HG02870 (cell line): Measurements from ENCODE around the gene PTPRT.

Experiments used
- ATAC-seq: cut with Tn5 transposase; IDR thresholded peaks from one replicate; pipeline ENCODE4 v1.9.1; 2021; ENCODE audit warnings: mild to moderate bottlenecking, moderate library complexity; ENCODE audit not compliant: unreplicated experiment

Gene PTPRT

GRCh38 chr20:42846784-42847490 is 342.8 kb downstream of the PTPRT start:
- ATAC-seq: no peak

GRCh38 chr20:42844751-42845150 is 345.0 kb downstream of the PTPRT start:
- no peak for ATAC-seq

- ATAC-seq: no peak
Measured at GRCh38 chr20:42837456-42837855, 352.2 kb downstream of the PTPRT start.

DNA sequence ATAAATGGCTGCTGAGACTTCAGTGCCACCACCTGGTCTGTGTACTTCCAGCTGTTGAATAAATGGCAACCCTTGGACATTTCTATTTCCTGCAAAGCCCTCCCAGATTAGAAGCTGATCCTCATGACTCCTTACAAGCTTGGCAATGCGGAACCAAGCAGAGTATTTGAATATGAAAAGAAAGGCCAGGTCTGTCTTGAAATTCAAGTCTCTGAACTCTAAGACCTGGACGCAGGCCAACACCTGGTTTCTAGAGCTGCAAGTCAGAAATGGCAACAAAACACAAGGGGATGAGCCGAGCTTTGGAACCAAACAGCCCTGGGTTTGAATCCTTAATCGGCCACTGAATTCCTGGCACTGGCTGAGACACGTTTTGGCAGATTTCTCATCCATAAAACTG is 353.4 kb downstream of the PTPRT start:
- ATAC-seq: no peak

DNA sequence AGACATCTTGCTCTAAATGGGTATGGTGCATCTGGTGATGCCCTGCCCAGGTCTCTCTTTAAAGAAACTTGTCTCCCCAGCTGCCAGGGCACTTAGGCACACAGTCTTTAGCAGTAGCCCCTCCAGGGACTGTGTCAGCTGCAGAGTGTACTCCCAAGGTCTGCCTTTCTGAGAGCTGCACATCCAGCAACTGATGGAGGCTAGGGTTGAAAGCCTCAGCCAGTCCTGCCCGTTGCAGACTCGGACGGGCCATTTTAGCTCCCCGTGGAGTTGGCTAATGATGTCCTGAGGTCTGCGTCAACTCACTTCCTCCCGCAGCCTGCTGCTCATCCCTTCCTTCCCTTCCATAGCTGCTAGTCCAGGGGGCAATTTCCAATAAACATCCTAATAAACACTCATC is 381.8 kb downstream of the PTPRT start:
- ATAC-seq: no peak

DNA sequence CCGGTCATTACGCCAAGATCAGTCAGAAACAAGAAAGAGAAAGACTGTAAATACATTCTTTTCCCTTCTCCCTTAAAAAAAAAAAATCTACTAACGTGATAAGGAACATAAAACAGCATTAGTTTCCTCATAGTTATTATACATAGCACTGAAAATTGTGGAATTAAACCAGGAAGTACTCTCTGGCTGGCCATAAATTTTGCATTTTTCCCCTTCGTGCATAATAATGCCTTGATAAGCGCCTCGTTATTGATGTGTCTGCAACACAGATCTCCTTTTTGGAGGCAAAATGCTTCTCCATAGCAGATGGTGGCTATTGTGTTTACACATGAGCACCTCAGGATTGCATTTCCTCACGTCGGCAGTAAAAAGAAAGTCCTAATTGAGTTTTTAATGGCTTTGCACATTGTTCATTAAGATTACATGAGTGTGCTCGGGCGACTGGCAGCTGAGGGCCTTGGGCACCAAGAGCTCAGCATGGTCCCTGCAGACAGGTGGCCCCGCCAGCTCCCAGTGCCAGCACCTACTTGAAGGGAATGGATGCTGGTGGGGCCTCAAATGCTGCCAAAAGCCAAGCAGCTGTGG is 394.5 kb downstream of the PTPRT start:
- no peak for ATAC-seq

DNA sequence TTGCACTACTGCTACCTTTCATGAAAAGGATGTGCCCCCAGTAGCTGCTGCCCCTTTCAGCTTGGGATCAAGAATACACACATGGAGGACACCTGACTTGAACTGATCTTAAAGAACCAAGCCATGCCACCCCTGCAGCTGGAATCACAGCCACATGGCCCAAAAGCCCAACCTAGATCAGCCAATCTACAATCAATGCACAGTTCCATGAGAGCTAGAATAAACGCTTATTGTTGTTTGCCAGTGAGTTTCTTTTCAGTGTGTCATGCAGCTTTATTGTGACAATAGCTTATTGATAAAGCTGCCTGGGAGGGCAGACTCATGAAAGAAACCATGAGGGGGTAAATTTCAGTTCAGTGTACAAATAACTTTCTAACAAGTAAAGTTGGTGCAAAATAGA is 397.7 kb downstream of the PTPRT start:
- ATAC-seq: no peak

GRCh38 chr20:42790111-42790510 is 399.6 kb downstream of the PTPRT start:
- ATAC-seq: no peak

DNA sequence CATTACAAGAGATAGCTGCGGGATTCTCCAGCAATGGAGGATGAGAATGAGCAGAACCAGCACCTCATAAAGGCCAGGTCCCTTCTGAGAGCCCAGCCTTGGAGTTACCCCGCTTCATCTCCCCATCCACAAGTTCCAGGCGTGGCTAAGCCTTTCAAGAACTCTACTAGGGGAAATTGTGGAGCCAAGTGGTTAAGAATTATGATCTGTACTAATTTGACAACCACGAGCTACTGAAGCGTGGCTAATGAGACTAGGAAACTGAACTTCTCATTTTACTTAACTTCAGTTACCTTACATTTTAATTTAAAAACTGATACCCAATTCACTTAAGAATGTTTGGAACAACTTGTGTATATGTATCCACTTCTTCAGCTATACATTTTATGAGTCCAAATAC is 401.0 kb downstream of the PTPRT start:
- no peak for ATAC-seq

GRCh38 chr20:42785041-42785440 is 404.7 kb downstream of the PTPRT start:
- ATAC-seq: no peak

DNA sequence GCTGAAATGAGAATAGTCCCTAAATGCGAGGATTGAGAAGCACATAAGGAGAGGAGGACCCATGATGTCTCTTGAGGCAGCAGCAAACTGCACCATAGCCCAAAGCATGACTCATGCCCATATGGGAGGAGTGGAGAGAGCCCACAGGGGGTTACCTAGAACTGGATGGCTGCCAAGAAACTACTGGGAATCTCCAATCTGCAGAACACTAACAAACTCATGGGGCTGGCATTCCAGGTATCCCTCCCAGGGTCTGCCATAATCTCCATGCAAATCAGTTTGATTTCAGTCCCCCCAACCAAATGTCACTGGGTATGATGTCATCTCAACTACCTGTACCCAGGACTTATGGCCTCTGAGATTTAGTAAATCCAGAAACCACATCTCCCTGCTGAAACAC is 410.5 kb downstream of the PTPRT start:
- ATAC-seq: no peak

- no peak for ATAC-seq
Measured at GRCh38 chr20:42775866-42776265, 413.8 kb downstream of the PTPRT start.

GRCh38 chr20:42775037-42775436 is 414.7 kb downstream of the PTPRT start:
- ATAC-seq: no peak

DNA sequence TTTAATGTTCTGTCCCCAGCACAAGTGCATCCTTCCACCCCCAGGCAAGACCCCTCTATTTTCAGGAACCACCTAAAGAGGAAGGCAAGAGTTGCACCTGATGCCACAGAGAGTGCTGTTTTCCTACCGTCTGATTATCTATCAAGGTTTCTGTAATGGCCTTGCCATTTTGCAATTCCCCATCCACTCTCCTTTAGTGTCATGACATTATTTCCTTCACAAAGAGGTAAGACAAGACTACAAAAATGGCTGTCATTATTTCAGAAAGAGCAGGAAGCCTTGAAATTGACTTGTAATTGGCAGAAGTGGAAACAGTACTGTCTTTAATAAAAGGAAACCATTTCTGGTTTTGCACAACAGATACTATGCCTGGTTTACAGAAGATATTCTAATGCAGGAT is 426.7 kb downstream of the PTPRT start:
- ATAC-seq: no peak

DNA sequence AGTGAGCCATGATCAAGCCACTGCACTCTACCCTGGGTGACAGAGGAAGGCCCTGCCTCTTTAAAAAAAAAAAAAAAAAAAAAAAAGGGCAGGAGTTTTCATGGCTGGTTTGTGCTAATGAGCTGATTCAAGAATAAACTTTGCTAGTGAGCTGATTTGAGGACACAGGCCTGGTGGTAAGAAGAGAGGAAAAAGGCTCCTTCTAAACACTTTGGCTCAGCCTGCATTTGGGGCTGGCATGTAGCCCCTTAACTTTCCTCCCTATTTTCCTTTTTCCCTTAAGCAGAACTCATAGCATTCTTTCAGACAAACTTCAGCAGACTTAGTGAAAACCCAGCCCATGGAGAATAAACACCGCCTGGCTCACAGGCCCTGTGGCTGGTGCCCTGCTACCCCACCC is 432.7 kb downstream of the PTPRT start:
- ATAC-seq: no peak

DNA sequence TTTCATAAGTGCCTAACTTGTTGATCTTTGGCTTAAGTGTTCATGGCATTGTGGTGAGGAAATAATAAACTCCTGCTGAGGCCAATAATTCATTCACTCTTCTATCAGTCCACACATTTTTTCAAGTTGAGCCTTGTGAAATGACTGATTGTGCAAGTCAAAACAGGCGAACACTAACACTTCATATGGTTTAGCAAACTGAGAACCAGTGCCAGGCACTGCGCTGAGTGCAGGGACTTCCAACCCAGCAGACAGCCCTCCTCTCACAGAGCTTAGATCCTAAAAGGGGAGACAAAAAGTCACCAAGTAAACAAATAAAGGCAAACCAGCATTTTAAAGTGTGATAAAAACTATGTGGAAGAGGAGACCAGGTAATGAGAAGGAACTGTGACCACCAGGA is 435.0 kb downstream of the PTPRT start:
- ATAC-seq: no peak

GRCh38 chr20:42752620-42753019 is 437.1 kb downstream of the PTPRT start:
- no peak for ATAC-seq

- ATAC-seq: no peak
Measured at GRCh38 chr20:42749556-42749955, 440.1 kb downstream of the PTPRT start.

DNA sequence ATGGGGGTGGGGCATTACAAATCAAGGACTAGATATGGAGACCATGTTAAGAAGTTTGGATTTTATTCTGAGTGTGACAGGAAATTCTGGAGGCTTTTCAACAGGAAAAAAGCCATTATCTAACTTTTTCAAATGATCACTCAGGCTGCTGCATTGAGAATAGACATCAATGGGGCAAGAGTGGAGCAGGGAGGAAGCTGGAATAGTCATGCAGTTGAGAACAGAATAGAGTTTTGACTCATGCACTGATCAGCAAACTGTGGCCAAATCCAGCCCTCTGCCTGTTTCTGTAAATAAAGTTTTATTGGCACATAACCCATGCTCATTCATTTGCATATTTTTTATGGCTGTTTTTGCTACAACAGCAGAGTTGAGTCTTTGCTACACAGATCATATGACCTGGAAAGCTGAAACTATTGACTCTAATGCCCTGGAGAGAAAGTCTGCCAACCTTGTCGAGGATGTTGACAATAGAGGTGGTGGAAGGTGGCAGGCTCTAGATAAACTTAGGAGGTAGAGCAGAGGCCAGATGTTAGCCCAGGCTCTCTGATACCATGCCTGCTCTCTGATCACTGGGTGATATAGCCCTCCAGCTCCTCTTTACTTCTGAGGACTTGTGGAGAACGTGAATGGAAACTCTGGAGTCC is 441.8 kb downstream of the PTPRT start:
- no peak for ATAC-seq

- ATAC-seq: no peak
Measured at GRCh38 chr20:42744756-42745465, 444.8 kb downstream of the PTPRT start.

- ATAC-seq: no peak
Measured at GRCh38 chr20:42742926-42743325, 446.8 kb downstream of the PTPRT start.

GRCh38 chr20:42741906-42742305 is 447.8 kb downstream of the PTPRT start:
- ATAC-seq: no peak
